Vagina (tissue), 2 donors: Measurements from ENCODE around the gene CASP2.

Experiments used
- CTCF ChIP-seq, 3 experiments: fragments of 450-650 bp in 2 of 3; fragments of 200-600 bp in 1 of 3; sonication (generic) in 1 of 3; IDR thresholded peaks; one replicate each; pipeline ENCODE4 v1.5.1; 2017 to 2019; ENCODE audit warnings: antibody characterized with exemption in 3 of 3, mild to moderate bottlenecking in 2 of 3, moderate library complexity in 2 of 3
- POLR2A ChIP-seq, 2 donors: fragments of 450-650 bp; IDR thresholded peaks; one replicate each; pipeline ENCODE4 v1.6.1; 2017; ENCODE audit warnings: antibody characterized with exemption in 2 of 2, mild to moderate bottlenecking in 2 of 2, moderate library complexity in 2 of 2
- POLR2AphosphoS5 ChIP-seq, 2 donors: sonication (generic); formaldehyde crosslinking; IDR thresholded peaks; one replicate each; pipeline ENCODE4 v1.9.0; 2017; ENCODE audit warnings: antibody characterized with exemption in 2 of 2, mild to moderate bottlenecking in 2 of 2, low read depth in 1 of 2; ENCODE audit not compliant: insufficient read depth in 1 of 2

GRCh38 chr7:143323653-143324052, 35.5 kb downstream of the CASP2 start:
- TF ChIP-seq CTCF (IDR thresholded peaks at IDR 0.05) (no peak), POLR2A (IDR thresholded peaks at IDR 0.05) (no peak), POLR2AphosphoS5 (IDR thresholded peaks at IDR 0.05; ENCODE audit: insufficient read depth in 1 of 2, low read depth in 1 of 2) (no peak)
